Suppressor macrophage treated with lipopolysaccharide for 4 hours (primary cell): ENCODE data around the gene ATP9B.
"Not testable (repeated sequence)": the region's sequence is repeated elsewhere in the genome, so short reads cannot be mapped to it uniquely, and the experiment has no call there.

Source experiments
- DNase-seq: peaks from one replicate; pipeline ENCODE4 v3.0.0-alpha.2; 2020

ATP9B gene

DNA sequence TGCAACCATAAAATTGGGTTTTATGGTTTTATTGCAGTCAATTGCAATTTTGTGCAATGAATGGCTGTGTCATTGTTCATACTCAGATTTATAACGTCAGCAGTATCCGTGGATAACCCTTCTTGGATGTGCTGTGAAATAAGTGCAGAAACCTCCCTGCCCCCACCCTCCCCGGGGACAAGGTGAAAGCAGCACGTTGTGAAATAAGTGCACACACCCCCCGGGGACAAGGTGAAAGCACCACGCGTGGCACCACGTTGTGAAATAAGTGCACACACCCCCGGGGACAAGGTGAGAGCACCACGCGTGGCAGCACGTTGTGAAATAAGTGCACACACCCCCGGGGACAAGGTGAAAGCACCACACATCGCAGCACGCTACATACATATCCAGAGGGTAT, 232.9 kb downstream of the ATP9B start:
- DNase-seq, result no peak

DNA sequence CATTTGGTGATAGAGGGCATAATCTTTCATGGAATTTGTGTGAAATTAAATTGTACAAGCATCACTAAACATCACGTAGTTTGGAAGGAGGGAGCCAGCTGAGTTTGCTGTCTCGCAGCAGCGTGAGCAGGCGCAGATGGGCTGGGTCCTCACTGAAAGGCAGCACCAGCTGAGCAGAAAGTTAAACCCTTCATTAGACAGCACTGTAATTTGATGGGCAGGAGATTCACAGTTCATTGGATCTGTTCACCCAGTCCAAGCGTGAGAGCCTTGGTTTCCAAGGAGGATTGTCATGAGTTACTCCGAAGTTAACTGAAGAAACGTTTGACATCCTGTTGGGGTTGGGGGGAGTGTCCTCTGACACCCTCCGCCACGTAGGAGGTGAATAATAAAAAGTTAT, 236.7 kb downstream of the ATP9B start:
- no peak for DNase-seq

DNA sequence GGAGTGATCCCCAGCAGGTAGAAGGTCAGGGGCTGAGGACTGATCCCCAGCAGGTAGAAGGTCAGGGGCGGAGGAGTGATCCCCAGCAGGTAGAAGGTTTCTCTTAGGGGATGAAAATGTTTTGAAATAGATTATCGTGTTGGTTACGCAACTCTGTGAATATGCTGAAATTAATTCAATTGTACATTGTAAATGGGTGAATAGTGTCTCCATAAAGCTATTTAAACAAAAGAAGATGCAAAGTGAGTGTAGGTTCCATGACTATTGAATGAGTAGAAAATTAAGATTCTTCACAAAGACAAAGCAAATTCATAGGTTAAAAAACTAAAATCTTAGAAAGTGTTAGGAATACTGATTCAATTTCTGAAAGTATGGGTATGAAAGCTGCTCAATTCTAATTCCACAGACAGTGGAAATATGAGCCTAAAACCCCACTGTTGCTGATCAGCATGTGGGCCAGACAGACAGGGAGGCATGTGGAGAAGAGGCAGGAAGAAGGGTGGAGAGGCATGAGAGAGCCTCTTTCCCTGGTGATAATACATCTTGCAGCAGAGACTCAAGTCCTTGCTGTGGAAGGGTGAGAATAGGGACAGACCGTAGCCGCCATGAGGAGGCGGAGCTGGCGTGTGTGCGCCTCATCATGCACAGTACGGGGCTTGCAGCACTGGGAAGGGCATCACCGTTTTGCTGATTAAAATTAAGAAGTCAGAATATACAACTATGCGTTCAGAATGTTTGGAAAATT, 240.6 kb downstream of the ATP9B start:
- no peak for DNase-seq

DNA sequence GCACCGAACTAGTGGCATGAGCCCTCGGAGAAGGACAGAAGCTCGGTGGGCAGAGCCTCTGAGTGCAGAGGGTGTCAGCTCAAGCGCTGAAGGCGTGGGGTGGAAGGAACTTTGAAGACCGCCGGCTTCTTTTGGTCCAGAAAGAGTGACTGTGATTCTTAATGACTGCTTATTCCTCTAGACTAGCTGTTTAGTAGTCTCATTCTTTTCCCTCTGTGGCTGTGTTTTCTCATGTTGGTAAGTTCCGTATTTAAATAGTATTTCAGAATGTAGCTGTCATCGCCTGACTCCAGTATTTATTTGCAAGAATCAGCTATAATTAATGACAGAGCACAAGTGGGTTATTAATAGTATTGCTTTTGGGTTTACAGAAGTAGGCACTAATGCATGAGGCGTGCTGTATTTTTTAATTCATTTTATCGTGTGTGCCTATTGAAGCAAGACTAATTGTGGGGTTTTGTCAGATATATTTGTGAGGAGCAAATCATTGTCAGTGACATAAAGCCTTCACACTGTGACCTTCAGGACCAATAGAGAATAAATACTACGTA, 245.7 kb downstream of the ATP9B start:
- no peak for DNase-seq

DNA sequence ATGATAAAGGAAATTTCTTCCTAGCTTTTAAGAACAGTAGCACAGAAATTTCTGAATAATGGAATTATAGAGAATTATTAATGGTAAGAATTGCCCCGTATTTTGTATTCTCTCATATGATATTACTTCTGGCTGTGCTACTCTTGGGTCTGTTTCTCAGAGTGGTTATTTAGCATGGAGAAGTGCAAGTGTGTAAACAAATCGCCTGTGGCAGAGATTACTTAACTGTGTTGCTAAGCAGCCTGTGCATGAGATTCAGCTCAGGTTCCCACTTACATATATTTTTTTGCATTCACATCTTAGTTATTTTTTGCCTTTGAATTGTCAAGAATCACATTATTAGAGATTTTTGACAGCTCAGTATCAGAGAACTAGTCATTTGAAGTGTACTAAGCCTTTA, 246.4 kb downstream of the ATP9B start:
- no peak for DNase-seq

DNA sequence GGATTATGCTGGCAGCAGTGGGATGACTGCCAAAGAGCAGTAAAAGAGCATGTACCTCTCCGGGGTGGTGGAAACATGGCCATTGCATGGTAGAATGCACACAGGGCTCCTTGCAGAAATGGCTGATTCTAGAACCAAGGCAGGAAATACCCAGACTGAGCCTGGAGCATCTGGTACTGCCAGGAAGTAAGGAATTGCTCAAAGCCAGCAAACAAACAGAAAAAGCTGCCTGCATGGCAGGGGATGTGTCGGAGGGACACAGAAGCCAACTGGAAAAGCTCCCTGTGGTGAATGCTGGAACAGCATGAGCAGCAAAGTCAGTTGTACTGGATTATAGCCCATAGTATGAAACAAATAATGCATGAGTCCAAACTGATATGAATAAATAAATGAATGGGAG, 248.5 kb downstream of the ATP9B start:
- DNase-seq, result no peak

DNA sequence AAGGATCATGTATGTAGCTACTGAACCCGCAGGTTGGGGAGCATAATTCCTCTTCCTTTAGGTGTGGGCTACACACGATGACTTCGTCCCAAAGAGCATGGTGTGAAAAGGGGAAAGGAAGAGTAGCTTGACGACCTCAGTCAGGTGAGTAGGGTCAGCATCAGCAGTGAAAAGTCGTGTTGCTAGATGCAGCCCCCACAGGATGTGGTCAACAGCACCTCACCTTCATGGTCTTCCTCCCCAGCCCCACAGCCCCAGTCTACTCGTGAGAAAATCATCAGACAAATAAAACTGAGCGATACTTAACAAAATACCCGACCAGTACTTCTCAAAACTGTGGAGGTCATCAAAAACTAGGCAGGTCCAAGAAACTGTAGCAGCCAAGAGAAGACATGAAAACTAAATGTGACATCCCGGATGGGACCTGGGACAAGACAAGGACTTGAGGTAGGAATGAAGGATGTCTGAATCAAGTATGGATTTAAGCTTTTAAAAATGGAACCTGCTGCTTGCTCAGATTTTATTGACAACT, 249.0 kb downstream of the ATP9B start:
- no peak for DNase-seq

DNA sequence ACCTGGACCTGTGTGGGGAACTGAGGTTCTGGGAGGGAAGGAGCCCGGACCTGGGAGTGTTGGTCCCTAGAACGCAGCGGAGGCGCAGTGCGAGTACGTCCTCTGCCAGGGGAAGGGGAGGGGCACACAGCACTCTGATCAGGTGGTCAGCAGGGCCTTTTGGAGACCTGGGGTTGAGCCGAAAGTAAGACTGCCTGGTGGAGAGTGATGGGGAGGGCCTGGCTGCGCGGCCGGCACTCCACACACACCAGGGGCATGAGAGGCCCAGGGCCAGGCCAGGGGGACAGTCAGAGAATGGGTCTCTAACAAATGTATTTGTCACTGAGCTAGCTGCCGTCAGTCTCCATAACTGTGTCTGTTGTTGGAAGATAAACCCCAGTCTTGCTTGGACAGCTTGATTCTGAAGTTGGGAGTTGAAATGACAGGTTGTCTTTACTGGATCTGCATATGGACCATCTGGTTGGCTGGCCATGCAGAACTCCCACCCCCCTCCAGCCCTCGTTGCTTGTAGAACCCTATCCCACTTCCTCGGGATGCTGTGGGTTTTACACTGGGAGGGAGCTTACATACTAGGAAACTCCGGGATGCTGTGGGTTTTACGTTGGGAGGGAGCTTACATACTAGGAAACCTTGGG, 251.1 kb downstream of the ATP9B start:
- DNase-seq, result no peak

DNA sequence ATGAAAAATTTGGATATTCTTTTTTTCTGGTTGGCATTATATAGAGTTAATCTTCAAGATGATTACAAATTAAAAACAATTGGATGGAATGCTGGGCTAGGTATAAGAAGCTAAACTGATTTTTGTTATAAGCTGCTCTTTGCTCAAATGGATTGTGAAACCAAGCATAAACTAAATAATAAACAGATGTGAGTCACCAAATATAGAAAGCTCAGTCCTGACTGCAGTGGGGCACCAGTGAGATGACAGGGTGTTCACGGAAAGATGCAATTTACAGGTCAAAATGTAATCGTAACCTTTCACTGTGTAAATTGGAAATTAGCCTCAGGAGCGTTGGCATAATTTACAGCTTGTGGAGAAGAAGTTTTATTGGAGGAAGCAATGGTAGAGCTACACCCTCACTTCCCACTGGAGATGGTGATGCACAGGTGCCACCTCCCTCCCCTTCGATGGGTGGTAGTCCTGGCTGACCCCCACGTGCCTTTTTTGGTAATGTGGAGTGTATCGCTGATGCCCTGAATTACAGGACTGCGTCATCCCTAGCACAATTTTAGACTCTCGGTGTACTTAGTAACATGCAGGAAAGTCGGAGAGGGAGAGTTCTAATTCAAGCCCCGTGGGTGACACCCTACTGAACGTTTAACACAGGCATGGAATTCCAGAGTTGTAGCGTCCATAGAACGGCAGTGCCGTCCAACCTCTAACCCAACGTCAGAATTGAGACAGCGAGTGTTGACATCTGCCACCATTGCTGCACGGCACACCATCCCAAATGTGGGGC, 252.6 kb downstream of the ATP9B start:
- no peak for DNase-seq

DNA sequence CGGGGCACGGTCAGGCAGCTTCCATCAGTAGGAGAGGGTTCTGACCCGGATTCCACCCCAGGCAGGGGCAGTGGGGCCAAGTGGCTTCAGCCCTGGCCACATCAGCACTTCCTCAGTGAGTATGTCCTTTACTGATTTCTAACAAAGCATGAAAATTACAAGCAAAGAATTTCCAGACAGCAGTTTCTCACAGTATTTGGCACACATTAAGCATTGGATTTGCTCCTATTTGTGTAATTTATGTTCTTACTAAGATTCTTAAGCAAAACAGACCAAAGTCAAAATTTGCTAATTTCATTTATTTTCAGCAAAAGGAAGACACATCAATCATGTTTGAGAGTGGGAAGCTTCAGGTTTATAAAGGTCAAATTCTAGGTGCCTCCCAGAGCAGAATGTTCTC, 253.2 kb downstream of the ATP9B start:
- no peak for DNase-seq

DNA sequence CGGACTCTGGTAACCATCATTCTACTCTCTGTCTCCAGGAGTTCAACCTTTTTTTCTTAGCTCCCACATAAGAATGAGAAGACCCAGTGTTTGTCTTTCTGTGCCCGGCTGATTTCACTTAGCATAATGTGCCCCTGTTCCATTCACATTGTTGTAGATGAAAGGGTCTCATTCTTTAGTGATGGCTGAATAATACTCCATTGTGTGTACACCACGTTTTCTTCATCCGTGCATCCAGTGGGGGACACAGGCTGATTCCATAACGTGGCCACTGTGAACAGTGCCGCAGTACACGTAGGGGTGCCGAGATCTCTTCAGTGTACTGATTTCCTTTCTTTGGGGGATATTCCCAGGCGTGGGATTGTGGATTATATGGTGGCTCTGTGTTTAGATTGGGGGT, 254.3 kb downstream of the ATP9B start:
- DNase-seq, result no peak

DNA sequence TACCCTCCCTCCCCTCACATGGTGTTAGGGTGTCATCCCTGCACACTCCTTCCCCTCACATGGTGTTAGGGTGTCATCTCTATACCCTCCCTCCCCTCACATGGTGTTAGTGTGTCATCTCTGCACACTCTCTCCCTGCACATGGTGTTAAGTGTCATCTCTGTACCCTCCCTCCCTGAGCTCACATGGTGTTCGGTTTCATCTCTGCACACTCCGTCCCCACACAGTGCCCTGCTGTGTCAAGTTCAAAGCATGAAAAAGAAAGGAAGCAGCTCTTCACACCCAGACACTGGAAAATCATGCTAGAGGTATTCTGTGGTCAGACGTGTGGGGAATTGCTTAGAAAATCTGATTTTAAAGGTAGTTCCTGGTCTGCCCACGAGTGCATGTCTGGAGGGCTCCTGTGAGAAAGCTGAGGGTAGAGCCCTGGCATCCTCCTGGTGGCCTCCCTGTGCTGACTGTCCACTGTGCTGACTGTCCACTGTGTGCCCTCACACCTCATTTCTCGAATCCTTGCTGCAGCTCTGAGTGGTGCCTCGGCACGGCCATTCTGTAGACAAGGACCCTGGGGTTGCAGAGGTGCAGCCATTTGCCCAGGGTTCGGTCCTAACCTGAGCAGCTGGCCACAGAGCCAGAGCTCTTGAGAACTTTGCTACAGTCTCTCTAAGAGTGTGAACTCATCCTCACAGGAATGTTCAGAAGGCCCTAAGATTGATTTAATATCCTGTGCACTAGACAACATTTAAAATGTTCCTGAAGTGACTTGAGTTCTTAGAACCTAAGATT, 257.4 kb downstream of the ATP9B start:
- DNase-seq, result no peak

DNA sequence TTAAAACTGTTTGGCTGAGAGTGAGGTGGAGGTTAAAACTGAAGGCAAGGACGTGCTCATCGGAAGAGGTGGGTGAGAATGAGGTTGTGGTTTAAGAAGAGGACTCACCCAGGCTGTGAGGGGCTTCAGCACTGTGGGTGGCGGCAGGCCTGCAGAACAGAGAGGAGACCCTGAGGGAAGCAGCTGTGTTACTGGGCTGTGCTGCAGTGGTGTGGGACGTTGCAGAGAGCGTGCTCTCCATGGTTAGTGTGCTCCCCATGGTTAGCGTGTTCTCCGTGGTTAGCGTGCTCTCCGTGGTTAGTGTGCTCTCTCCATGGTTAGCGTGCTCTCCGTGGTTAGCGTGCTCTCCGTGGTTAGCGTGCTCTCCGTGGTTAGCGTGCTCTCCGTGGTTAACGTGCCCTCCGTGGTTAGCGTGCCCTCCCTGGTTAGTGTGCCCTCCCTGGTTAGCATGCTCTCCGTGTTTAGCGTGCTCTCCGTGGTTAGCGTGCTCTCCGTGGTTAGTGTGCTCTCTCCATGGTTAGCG, 258.1 kb downstream of the ATP9B start:
- no peak for DNase-seq

DNA sequence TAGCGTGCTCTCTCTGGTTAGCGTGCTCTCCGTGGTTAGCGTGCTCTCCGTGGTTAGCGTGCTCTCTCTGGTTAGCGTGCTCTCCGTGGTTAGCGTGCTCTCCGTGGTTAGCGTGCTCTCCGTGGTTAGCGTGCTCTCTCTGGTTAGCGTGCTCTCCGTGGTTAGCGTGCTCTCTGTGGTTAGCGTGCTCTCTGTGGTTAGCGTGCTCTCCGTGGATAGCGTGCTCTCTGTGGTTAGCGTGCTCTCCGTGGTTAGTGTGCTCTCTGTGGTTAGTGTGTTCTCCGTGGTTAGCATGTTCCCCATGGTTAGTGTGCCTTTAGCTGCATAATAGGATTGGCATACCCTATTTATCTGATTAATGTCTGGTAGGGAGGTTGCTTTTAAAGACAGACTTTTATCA, 258.7 kb downstream of the ATP9B start:
- not testable (repeated sequence) for DNase-seq

DNA sequence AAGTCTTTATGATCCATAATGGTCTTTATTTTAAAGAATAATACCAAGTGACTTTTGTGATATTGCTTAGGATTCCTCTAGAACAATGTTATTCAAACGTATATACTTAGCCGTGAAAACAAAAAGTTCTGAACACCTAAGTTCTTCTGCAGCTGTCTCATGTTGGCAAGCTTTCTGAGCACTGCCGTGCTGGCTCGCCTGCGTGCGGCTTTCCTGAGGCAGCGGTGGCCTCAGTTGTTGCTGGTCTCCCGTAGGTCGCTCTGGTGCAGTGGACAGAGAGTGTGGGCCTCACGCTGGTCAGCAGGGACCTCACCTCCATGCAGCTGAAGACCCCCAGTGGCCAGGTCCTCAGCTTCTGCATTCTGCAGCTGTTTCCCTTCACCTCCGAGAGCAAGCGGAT, 259.7 kb downstream of the ATP9B start:
- no peak for DNase-seq

DNA sequence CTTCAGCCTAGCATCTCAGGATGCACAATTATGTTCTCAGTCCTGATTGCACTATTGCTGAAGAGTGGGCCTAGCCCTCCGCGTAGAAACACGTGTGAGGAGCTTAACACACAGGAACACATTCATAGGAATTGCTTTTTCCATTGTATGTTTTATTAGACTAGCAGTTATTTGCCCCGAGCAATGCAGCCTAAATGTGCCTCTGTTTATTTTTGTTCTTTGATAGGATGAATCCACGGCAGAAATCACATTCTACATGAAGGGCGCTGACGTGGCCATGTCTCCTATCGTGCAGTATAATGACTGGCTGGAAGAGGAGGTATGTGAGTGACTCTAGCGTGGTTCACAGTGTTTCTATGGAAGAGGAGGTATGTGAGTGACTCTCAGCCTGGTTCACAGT, 260.6 kb downstream of the ATP9B start:
- DNase-seq, result no peak

DNA sequence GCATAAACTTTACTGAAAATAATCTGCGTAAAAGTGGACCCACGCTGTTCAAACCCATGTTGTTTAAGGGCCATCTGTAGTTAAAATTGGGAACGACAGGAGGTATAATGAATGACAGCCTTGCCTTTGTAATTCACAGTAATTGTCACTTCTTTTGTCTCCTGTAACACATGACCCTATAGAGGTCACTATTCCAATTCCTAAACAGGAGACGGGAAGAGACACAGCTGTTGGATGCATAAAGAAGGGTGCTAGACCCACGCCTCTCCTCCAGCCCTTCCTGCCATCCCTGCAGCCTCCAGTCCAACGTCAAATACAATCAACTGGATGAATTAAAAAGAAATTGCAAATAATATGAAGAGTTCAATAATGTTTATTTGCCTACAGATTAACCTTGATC, 263.5 kb downstream of the ATP9B start:
- no peak for DNase-seq

DNA sequence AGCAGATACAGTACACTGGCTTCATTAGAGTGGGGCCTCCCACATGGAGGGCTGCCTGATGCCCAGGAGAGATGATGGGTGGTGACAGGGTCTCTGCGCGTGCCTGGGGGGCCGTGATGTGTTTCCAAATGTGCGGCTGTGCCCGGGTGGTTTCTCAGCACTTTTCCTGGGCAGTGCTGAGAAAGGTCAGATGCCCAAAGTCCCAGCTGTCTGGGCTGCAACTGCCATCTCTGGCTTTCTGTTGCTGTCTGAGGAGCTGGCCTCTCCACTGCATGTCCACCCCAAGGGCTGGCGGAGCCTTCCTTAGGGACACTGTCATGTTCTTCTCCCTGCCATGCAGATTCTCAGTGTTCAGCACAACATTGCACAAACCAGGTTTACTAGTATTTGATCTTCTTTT, 263.9 kb downstream of the ATP9B start:
- DNase-seq, result no peak

DNA sequence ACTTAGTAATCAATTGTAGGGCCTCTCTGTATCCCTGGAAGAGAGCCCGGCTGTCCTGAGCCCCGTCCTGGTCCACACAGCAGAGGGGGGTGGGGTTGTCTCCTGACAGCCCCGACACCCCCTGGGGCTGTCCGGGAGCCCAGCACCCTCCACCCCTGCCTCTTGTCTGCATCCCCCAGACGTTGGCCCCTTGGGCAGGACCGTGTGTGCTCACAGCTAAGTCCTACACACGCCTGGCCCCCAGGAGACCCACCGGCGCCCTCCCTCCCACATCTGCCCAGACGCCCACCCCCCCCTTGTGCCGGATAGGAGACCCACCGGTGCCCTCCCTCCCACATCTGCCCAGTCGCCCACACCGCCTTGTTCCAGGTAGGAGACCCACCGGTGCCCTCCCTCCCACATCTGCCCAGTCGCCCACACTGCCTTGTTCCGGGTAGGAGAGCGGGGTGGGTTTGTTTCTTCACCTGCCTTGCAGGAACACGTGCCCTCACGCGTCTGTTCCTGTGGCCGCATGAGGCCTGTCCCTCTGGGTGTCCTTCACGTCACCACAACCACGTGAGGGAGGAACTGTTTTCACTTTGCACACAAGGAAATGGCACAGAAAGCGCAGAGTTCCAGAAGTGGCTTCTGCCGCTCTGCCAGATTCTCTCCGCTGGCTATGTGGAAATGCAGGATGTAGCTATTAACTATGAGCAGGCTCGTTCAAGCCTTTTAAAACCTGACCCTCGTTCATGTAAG, 265.5 kb downstream of the ATP9B start:
- no peak for DNase-seq

DNA sequence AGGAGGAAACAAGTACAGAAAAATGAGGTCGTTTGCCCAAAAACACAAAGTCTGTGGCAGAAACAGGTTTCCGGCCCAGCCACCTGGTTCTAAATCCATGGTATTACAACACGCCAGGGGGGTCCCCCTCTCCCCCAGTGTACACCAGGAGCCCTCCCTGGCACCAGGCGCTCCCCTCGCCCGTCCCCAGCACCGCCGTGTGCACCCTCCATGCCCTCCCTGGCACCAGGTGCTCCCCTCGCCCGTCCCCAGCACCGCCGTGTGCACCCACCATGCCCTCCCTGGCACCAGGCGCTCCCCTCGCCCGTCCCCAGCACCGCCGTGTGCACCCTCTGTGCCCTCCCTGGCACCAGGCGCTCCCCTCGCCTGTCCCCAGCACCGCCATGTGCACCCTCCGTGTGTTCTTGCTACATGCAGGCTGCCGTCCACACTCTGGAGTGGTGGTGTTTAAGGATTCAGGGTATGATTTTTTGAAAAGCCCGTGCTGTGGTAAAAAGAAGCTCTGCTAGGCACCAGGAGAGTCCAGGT, 266.7 kb downstream of the ATP9B start:
- no peak for DNase-seq

DNA sequence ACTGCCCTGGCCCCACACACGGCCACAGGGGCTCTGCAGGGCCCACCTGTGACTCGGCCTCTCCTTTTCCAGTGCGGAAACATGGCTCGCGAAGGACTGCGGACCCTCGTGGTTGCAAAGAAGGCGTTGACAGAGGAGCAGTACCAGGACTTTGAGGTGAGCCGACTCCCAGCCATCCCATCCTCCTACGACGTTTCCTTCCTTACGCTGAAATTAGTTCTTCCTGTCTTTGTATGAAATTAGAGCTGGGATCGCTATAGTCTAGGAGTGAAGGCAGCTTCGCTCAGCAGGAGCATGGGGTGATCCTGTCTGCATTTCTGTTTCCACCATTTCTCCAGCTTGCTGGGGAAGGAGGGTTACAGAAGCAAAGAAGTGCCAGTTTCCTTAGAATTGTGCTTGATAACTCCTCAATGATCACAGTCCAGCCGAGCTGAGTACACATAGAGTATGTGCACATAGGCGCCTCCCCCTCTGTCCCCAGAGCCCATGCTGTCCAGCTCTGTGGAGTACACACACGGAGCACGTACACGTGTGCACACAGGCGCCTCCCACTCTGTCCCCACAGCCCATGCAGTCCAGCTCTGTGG, 267.5 kb downstream of the ATP9B start:
- no peak for DNase-seq
